ENCODE data around the gene FLG.
"Not testable (repeated sequence)": the region's sequence is repeated elsewhere in the genome, so short reads cannot be mapped to it uniquely, and the experiment has no call there.

Gene FLG

DNA sequence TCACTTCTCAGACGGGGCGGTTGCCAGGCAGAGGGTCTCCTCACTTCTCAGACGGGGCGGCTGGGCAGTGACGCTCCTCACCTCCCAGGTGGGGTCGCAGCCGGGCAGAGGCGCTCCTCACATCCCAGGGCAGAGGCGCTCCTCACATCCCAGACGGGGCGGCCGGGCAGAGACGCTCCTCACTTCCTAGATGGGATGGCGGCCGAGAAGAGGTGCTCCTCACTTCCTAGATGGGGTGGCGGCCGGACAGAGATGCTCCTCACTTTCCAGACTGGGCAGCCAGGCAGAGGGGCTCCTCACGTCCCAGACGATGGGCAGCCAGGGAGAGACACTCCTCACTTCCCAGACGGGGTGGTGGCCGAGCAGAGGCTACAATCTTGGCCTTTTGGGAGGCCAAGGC, 68.6 kb downstream of the FLG start:
- DNase-seq = not testable (repeated sequence)

All from inflammatory macrophage (primary cell).